ENCODE results near the gene FAM200B.
A peak's percentile ranks its signal among the peaks of the same experiment; 100 is the strongest.

The FAM200B gene

DNA sequence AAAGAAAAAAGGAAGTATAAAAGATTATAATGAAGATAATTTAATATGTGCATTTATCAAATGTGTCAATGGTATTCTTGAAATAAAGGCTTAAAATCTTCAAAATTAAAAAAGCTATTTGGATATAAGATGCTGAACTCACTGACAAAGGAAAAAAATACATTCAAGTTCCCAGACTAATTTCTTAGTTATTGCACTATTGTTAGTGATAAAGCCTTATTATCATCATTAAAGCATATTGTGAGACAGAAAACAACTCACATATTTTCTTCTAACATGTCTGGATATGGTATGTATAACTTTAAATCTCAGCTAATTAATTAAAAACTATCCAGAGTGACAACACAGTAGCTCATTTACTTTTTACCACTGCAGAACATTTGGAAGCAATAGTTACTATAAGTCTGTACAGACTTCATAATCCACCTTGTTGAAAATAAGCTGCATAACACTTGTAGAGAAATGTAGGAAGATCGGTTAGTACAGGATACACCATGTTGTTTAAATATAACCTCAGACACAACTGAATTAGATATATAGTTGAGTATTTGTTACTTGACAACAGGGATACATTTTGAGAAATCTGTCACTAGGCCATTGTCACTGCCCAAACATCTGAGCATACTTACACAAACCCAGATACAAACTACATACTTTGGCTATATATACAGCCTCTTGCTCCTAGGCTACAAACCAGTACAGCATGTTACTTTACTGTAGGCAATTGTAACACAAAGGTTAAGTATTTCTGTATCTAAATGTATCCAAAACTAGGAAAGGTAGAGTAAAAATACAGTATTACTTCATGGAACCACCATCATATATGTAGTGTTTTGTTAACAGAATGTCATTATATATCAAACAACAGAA is 12.8 kb upstream of the FAM200B start:
- no peak for DNase-seq

DNA sequence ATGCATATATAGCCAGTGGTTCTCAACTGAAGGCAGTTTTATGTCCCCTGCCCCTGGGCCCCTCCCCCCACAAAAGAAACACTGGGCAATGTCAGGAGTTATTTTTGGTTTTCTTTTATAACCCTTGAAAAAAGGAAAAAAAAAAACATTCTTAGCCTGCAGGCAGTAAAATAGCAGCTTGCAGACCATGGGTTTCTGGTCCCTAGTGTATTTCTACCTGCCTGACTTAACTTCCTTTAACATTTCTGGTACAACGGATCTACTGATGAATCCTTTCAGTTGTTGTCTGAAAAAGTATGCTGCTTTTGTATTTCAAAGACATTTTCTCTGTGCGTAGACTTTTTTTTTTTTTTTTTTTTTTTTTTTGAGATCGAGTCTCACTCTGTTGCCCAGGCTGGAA is 11.1 kb upstream of the FAM200B start:
- no peak for DNase-seq

DNA sequence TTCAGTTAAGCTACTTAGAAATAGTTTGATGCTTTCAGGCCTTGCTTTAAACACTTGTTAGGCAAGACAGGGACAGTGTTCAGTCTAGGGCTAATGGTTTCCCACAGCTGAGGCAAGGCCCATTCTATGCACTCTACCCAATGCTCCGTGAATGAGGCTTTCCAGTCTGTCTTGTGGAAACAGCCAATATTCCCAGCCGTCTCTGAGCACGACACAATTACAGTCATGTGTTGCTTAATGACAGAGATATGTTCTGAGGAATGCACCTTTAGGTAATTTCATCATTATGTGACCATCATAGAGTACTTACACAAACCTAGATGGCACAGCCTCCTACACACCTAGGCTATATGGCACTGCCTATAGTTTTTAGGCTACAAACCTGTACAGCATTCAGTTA is 9.5 kb upstream of the FAM200B start:
- DNase-seq, result no peak

DNA sequence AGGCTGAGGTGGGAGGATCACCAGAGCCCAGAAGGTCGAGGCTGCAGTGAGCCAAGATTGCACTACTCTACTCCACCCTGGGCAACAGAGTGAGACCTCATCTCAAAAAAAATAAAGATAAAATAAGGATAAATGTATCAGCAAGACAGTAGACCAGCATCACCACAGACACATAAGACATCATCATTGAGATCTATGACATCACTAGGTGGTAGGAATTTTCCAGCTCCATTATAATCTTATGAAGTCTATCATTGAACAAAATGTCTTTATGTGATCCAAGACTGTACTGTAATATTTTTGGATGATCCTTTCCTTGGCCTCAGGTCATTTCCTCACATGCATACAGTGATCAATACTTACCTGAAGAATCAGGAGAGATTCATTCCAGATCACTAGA is 8.3 kb upstream of the FAM200B start:
- no peak for DNase-seq

- peak; percentile 68 for DNase-seq
Measured at GRCh38 chr4:15674046-15674445, 7.6 kb upstream of the FAM200B start.

DNA sequence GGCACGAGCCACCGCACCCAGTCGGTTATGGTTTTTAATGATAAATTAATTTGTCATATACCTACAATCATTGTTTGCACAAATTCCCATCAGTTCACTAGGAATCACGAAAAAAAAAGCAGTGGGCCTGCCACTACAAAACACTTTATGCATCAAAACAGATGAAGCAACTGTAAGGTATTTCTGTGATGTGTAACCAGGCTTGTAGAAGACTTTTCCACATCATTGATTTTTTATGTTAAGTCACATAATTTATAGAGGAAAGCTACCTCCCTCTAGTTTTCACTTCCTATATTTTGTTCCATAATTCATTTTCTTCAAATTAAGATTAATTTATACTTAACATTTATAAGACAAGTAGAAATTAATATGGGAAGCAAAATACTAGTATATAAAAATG is 6.7 kb upstream of the FAM200B start:
- DNase-seq, result no peak

DNA sequence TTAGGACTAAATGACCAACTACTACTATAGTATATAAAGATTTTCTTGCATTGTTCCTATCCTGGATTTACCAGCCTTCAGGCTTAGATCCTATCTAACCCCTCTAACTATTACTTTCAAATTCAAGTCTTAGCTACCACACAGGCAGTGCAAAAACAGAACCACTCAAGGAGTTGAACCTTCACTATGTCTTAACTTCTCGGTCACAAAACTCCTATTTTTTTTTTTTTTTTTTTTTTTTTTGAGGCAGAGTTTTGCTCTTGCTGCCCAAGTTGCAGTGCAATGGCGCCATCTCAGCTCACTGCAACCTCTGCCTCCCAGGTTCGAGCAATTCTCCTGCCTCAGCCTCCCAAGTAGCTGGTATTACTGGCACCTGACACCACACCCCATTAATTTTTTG is 6.3 kb upstream of the FAM200B start:
- DNase-seq, result peak; percentile 66

DNA sequence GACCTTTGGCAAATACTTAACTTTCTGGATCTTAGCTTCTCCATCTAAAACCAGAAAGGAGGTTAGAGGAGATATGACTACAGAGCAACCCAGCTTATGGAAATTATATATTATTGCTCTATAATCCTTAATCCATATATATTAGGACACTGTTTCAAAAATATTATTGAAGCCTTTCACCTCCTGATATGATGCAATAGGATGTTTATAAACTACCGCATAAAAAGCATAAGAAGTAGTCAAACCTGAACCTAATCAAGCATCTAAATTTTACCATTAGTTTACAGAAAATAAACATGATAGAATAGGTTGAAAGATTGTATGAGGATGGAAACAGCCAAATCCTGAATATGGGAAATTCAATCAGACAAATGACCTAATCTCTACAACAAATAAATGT is 5.6 kb upstream of the FAM200B start:
- no peak for DNase-seq

DNA sequence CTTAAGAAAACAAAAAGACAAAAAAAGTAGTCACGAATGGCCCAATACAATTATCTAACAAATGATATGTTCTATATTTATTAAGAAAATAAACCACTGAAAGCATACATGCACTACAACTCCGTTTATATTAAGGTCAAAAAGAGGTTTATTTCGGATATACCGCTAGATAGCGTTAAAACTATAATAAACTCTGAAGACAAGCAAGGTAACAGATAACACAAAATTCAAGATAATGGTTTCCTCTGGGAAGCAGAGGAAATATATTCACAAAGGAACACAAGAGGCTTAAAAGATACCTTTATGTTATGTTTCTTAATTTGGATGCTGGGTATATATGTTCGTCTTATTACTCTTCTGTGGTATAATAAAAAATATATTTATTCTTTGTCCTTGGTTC is 4.7 kb upstream of the FAM200B start:
- DNase-seq, result no peak

DNA sequence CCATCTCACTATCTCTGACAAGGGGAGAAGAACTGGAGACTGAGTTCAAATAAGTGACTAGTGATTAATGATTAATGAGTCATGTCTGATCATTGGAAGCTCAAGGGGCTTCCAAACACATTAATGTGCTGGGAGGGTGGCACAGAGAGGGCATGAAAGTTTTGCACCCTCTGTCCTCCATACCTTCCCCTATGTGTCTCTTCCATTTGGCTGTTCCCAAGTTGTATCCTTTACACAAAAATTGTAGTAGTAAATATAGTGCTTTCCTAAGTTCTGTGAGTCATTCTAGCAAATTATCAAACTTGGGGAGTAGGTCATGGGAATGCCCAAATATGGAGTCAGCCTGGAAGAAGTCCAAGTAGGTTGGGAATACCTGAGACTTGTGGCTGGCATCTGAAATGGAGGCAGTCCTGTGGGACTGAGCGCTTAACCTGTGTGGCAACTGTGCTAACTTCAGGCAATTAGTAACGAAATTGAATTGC is 4.1 kb upstream of the FAM200B start:
- DNase-seq, result no peak

DNA sequence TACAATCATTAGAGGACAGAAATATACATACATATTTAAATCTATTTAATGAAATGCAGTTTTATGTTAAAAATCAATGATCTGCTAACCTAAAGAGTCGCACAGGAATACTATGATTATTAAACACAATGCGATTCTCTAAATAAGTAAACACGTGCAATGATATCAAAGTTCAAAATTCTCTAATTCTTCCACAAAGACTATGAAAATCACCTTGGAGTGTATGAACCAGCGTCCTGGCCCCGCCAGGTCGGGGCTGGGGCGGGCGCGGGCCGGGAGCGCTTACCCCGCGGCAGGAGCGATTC is 608 bp upstream of the FAM200B start:
- no peak for DNase-seq

GRCh38 chr4:15682242-15683142 is 865 bp downstream of the FAM200B start:
- DNase-seq, result peak; percentile 69

GRCh38 chr4:15683143-15683495 is 1.5 kb downstream of the FAM200B start:
- peak; percentile 63 for DNase-seq

- DNase-seq, result no peak
Measured at GRCh38 chr4:15684498-15684897, 2.9 kb downstream of the FAM200B start.

- DNase-seq, result no peak
Measured at GRCh38 chr4:15688051-15688450, 6.4 kb downstream of the FAM200B start.

GRCh38 chr4:15689540-15689939 is 7.9 kb downstream of the FAM200B start:
- peak; percentile 82 for DNase-seq

- DNase-seq, result peak; percentile 86
Measured at GRCh38 chr4:15690020-15690809, 8.6 kb downstream of the FAM200B start.

GRCh38 chr4:15691346-15692135 is 9.9 kb downstream of the FAM200B start:
- peak; percentile 60 for DNase-seq

DNA sequence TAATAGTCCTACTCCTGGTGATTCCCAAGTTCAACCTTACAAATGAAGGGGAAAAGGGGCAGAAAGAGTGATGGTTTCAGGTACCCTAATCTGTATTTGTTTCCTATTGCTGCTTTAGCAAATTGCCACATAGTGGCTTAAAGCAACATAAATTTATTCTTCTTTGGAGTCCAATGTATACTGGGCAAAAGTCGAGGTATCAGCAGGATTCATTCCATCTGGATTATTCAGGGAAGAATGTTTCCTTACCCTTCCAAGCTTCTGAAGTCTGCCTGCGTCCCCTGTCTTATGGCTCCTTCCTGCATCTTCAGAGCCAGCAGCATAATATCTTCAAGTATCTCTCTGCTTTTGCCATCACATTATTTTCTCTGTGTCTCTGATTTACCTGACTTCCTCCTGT is 11.0 kb downstream of the FAM200B start:
- no peak for DNase-seq

GRCh38 chr4:15694431-15694830 is 12.8 kb downstream of the FAM200B start:
- no peak for DNase-seq

DNA sequence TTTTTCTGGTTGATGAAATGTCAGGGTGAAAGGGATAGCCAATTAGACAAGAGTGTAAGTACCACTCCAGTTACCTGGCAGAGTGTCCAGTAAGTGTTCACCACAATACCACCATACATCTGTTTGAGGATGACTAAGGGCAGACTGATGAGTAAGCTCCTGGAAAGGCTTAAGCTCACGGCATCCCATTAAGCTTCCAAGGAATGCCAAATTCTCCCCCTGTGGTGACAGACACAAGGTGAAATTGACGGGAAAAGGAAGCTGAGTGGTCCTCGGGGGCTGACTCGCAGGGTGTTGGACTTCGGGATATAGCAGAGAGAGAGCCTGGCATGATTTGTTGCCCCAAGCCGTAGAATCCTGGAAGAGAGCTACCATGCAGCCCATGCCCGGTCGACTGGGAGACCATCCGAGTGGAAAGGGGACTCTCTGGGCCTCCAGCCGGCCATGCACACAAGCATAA is 13.6 kb downstream of the FAM200B start:
- no peak for DNase-seq

DNA sequence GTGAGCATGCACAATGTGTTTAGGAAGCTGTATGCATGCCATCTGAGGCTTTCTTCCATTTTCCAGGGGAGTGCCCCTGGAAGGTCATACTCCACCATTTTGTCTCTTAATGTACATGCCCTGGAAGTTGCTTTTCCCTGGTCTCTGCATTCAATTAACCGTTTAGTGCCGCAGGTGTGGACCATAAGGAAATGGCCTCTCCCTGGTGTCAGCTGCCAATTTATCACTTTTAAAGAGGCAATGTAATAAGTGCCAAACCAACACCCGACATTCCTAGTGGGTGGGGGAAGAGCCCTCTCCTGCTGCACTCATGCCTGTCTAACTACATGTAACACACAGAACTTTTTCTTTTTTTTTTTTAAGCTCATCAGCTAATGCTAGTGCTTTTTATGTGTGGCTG is 14.1 kb downstream of the FAM200B start:
- no peak for DNase-seq
